Stimulated activated CD4-positive, alpha-beta T cell treated with anti-CD3 and anti-CD28 coated beads, Interleukin-2, amount 100 ng/mL, for 24 hours (primary cell): ENCODE data around the gene BEGAIN.

ENCODE experiments used
- DNase-seq, 2 donors: peaks; one replicate each; pipeline ENCODE4 v3.0.0-alpha.2; 2020

BEGAIN gene

GRCh38 chr14:100614803-100615202, 27.6 kb upstream of the BEGAIN start:
- no peak for DNase-seq

- DNase-seq = no peak
Measured at GRCh38 chr14:100612986-100613385, 25.8 kb upstream of the BEGAIN start.

GRCh38 chr14:100611811-100612480, 24.7 kb upstream of the BEGAIN start:
- DNase-seq = no peak

DNA sequence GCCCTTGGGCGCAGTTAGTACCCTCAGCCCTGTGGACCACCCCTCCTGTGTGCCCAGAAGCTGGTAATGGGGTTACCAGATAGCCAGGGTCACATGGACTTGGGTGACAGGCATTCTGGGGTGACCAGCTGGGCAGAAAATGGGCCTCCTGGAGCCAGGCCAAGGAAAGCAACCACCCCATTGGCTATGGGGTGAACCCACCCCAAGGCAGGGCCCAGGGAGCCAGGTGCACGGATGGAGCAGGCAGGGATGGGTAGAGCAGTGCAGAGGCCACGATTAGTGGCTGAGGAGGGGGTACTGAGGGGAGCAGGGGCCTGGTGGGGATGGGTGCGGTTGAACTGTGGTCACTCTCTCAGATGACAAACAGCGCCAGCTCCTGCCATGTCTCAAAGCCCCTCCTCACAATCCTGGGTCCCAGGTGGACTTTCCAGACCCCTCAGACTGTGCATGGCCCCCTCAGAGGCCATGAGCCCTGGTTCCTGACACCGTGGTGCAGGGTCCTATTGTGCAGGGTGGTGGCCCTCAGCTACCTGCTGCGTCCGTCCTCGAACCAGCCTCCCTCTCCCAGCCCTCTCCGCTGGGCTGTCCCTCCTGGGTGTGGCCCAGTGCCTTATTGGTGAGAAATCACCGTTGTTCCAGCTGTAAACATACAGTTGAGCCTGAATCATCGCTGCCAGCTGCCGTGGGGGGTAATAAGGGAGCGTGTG, 23.4 kb upstream of the BEGAIN start:
- DNase-seq = no peak

DNA sequence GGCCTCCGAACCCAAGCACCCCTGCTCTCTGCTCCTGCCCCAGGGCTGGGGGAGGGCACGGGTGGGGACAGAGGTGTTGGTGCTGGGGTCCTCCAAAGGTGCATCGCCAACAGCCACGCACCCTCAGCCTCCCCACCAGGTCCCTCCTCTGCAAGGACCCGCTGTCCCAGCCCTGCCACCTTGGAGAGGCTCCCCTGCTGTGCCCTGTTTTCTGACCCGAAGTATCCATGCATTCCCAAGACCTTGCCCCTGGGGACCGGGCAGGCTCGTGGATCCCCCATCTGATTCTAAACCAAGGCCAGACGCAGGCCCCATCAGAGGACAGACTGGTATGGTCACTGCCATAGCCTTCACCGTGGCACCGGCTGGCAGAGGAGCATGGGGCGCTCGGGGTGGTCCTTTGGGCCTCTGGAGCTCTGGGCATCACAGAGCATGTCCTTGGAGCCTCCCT, 22.7 kb upstream of the BEGAIN start:
- no peak for DNase-seq

- DNase-seq = no peak
Measured at GRCh38 chr14:100609331-100609870, 22.2 kb upstream of the BEGAIN start.

GRCh38 chr14:100608586-100609330, 21.5 kb upstream of the BEGAIN start:
- no peak for DNase-seq

- DNase-seq = no peak
Measured at GRCh38 chr14:100608064-100608463, 20.8 kb upstream of the BEGAIN start.

DNA sequence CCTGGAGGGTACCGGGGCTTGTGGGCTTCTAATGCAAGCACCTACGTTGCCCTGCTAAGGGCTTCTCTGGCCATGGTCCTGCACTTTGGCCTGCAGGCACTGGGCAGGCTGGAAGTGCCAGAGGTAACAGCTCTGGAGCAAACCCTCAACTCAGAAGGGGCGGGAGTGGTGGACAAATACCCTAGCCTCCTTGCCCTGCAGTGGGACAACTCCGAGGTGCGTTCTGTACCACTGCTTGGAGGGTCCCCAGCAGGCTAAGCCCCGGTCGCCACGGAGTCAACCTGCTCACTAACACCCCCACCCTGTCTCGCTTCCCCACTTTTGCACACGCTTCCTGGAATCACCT, 20.4 kb upstream of the BEGAIN start:
- DNase-seq = no peak

DNA sequence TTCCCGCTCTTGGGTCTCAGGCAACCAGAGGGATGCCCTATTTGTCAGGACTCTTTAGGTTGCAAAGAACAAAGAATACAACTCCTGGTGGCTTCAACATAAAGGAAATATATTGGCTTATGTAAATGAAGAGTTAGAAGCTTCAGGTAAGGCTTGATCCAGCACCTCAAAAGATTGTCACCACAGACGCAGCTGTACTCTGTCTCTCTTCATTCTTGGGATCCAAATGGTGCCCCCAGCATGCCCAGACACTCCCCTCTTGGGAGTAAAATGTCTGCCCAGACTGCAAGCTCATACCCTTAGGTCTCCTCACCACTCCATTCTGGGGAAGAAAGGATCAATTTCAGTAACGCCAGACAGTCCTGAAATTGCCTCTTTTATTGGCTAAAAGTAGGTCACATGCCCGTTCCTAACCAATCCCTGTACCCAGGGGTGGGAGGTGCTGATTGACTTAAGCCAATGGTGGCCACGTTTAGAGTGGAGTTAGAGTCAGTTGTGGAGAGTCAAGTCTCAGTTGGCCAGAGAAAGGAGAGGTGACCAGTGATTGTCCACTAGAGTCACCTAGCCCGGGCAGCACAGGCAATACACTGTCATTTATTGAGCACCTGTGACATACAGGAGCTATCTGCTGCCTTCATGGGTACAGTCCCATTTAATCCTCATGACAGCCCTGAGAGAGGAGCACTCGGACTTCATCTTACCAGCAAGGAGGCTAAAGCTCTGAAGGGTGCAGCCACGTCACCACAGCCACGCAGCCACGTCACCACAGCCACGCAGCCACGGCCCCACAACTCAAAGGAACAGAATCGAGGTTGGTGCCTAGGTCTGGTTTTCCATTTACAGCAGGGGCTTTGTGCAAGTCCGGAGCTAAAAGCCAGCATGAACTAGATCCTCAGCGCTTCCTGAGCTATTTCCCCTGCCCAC, 19.7 kb upstream of the BEGAIN start:
- no peak for DNase-seq

DNA sequence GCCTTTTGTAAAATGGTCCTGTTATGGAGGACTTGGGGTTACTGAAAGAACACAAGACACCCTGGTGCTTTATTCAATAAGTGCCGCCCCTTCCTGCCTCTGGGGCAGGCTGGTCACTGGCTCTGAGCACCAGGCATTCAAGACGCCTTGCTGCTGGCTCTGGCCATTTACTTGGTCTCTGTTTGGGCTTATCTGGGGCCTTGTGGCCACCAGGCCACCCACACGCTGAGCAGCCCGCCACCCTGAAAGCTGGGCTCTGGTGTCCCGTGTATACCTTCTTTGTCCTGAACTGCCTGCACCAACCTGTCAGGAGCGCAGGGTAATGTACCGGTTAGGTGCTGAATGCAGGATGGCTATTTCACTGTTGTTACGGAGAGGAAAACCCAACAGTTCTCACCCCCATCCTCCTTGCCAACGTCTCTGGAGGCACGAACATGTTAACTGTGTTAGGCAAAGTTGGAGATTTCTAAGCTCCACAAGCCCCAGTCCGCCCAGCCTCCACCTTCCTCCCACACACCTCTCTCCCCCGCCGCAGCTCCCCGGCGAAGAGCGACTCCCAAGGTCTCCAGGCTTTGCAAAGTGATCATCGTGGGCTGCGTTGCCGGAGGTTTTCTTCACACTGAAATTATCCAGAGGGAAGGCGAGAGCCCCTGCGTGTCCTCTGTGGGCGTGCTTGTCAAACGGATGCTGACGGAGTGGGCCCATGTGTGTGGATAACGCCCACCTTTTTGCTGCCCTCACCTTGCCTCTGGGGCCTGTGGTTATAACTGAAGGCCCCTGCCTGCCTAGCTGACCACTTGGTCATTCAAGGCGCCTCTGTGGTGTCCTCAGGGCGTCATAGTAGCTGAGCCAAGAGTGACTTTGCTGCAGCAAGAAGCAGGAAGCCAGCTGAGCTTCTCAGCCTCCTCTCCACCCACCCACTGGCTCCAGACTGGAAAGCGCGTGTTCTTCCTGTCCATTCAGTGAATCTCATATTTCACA, 18.8 kb upstream of the BEGAIN start:
- no peak for DNase-seq

- no peak for DNase-seq
Measured at GRCh38 chr14:100605230-100605629, 18.0 kb upstream of the BEGAIN start.

- DNase-seq = no peak
Measured at GRCh38 chr14:100604709-100605108, 17.5 kb upstream of the BEGAIN start.

DNA sequence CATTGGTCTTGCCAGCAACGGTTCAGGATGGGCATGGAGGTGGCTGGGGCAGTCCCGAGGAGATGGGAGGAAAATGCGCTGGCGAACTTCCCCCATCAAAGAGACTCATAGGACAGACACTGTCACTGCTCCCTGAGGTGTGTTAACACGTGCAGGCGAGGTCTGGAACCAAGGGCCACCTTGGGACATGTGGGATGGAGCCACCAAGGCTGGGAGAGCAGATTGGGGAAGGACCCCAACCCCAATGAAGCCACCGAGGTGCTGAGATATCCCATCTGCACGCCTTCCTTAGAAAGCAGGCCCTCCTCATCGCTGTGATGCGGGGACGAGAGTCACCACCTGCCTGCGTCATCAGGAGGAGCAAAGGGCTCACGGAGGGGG, 16.9 kb upstream of the BEGAIN start:
- DNase-seq = no peak

DNA sequence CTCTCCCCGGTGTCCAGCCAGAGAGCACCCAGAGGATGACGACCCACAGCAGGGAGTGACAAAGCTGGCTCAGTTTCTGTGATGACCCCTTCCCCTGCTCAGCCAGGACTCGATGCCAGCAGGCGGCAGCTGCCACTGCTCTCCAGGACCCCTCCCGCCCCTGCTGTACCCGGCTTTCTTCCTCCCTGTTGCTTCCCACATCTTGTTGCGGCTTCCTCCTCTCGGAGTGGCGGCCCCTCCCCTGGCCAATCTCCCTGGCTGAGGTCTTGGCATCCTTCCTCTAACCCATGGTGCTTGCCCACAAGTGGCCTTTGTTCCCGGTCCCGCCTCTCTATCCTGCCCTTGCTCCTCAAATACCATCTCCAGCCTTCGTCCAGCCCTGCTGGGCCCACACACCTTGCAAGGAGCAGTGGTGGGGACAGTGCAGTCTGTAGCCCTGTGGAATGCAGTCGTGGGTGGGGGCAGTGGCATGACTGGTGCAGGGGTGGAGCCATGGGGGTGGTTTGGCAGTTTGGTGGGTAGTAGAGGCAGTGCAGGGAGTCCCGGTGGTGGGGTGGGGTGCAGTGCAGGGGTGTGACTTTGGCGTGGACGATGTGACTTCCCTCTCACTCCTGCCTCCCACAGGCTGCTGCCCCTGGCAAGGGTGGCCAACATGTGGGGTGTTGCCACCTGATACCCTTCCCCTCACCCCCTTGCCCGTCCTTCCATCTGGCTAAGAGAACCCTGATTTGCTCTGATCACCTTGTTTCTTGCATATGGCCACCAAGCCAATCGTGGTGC, 16.3 kb upstream of the BEGAIN start:
- no peak for DNase-seq

- no peak for DNase-seq
Measured at GRCh38 chr14:100602621-100603230, 15.5 kb upstream of the BEGAIN start.

GRCh38 chr14:100601914-100602313, 14.7 kb upstream of the BEGAIN start:
- no peak for DNase-seq

- DNase-seq = no peak
Measured at GRCh38 chr14:100601064-100601463, 13.8 kb upstream of the BEGAIN start.

- no peak for DNase-seq
Measured at GRCh38 chr14:100599981-100600380, 12.8 kb upstream of the BEGAIN start.

- no peak for DNase-seq
Measured at GRCh38 chr14:100594625-100594951, 7.4 kb upstream of the BEGAIN start.
